ENCODE results near the gene ZNF492.

- TF ChIP-seq CTCF (IDR thresholded peaks at IDR 0.05; ENCODE audit: low read length) (no peak), EZH2 (IDR thresholded peaks at IDR 0.05; ENCODE audit: borderline replicate concordance, low read length) (no peak)
Observed at GRCh38 chr19:22595918-22596341, 38.2 kb upstream of the ZNF492 start.
